ENCODE measurements around the gene CFI.

- no peak for TF ChIP-seq CTCF (conservative IDR thresholded peaks at IDR 0.05; ENCODE audit: low read length)
- no peak for TF ChIP-seq EZH2phosphoT487 (IDR thresholded peaks at IDR 0.05; ENCODE audit: borderline replicate concordance, low read depth, low read length)
These were observed 62.3 kb downstream of the CFI start for GRCh38 chr4:109739547-109739946.
